GM10248 (cell line): ENCODE results near the gene LYSMD3.
A peak's percentile ranks its signal among the peaks of the same experiment; 100 is the strongest.

ENCODE experiments used
- CTCF ChIA-PET: fragments of 300-600 bp; sonication (Branson Sonifier 250); formaldehyde crosslinking; extraction: SDS; loops from one replicate; lab custom pipeline; 2021; ENCODE audit warnings: antibody characterized with exemption; lab: Yijun Ruan, JAX
- POLR2A ChIA-PET: fragments of 350-650 bp; sonication (Branson Sonifier 250); formaldehyde crosslinking; extraction: SDS; loops from one replicate; lab custom pipeline; 2020; ENCODE audit warnings: antibody characterized with exemption; lab: Yijun Ruan, JAX
- DNase-seq: peaks from one replicate; pipeline ENCODE4 v3.0.0; 2012; ENCODE audit errors: extremely low spot score
- CTCF ChIP-seq: IDR thresholded peaks from 2 replicates; pipeline ENCODE4 v1.5.1; 2012; ENCODE audit warnings: mild to moderate bottlenecking, low read depth; ENCODE audit errors: extremely low read depth, missing control alignments, control extremely low read depth

The LYSMD3 gene

DNA sequence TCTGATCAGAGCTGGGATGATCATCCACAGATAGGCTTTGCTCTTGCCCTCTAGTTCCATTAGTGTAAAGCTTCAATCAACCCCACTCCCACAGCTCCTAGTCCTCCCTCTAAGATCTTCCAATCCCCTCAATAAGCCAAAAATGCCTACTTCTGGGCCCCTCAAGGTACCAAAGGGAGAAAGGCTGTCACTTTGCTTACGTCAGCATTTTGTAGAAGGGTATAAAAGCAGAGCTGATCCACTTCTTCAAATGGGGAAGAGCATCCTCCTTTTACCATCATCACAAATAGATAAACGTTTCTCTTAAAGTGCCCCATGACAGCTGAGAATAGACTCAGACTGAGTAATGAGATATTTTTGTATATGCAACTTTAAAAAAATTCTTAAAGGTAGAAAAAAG, 16.1 kb upstream of the LYSMD3 start:
- CTCF ChIA-PET, result interaction anchor here (0.6 to 1.8 kb wide), 3 partner anchors 10 to 112 kb away, joined by 3 to 4 read pairs (median 4); no protein-coding TSS in a partner anchor
- no peak for DNase-seq
- POLR2A ChIA-PET, result no interaction called here
- no peak for TF ChIP-seq CTCF

- ChIA-PET POLR2A (no interaction called here), CTCF (interaction anchor here (1.5 kb wide), 1 partner anchor 13 kb away, joined by 4 read pairs; no protein-coding TSS in a partner anchor)
- no peak for DNase-seq
- TF ChIP-seq CTCF, result no peak
These were observed 13.6 kb upstream of the LYSMD3 start for GRCh38 chr5:90542827-90543519.

DNA sequence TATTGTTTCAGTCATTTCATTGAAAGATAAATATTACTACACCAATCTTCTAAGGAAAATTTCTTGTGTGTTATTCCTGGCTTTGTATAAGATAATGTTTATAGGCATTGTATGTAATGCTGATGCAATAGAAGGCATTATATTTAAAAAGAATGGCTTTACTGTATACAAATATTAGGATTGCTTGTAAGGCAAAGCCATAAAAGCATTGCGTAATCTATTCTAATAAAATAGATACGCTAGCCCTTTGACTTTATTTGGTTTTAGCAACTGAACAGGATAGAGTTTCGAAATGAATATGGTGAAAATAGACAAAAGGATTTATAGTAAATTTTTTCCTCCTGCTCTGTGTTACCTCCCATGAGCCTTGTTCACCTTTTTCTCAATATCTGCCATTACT, 5.5 kb upstream of the LYSMD3 start:
- no peak for DNase-seq
- ChIA-PET CTCF (no interaction called here), POLR2A (no interaction called here)
- no peak for TF ChIP-seq CTCF

DNA sequence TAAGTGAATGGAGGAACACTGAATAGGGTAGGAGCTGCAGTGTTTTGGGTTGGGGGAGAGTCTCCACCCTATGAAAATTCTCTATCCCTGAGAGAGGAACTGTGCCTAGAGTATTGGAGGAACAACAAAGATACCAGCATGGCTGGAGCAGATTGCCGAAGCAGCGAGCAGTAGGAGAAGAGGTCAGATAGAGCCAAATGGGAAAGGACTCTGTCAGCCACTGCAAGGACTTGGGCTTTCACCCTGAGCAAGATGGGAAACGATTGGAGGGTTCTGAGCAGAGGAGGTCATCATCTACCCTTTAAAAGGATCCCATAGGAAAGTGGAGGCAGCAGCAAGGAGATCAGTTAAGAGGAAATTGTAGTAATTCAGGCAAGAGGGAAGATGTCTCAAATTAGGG, 4.4 kb upstream of the LYSMD3 start:
- POLR2A ChIA-PET, result interaction anchor here (0.6 kb wide), 1 partner anchor 55 kb away, joined by 6 read pairs; no protein-coding TSS in a partner anchor
- CTCF ChIA-PET, result interaction anchor here (1.9 kb wide), 1 partner anchor 11 kb away, joined by 4 read pairs; no protein-coding TSS in a partner anchor
- DNase-seq, result no peak
- TF ChIP-seq CTCF, result no peak

DNA sequence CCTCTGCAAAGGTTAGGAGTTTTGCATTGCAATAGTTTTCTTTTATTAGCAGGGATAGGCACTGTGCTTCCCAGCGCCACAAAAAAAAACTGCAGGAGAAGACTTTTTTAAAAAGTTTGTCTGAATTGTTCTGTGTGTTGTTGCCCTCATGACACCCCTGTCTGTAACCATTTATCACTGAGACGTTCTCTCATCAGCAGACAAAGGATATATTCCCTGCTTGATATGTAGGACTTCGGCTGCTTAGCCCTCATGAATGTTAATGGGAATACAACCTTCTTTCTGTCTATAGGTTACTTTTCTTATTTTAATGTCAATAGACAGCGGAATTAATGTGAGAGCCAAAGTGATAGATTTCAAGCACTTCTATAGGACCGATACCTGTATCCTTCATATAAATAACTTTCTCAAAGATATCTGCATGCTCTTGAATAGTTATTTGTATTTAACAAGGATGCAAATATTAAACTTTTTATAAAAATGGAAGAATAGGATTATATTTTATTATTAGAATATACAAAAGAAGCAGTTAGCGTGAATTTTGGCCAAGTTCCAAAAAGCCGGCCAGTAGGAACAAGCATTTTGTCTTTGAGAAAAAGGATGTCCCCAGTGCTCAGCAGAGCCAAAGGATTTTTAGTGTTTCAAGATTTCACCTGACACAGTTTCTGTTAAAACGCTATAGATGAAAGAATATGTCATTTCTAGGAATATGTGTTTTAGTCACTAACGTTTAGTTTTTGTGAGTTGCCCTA, 1.5 kb upstream of the LYSMD3 start:
- ChIA-PET POLR2A (no interaction called here), CTCF (interaction anchor here (0.6 to 2.4 kb wide), 15 partner anchors 12 to 253 kb away, joined by 3 to 21 read pairs (median 4); no protein-coding TSS in a partner anchor)
- no peak for DNase-seq
- no peak for TF ChIP-seq CTCF

DNA sequence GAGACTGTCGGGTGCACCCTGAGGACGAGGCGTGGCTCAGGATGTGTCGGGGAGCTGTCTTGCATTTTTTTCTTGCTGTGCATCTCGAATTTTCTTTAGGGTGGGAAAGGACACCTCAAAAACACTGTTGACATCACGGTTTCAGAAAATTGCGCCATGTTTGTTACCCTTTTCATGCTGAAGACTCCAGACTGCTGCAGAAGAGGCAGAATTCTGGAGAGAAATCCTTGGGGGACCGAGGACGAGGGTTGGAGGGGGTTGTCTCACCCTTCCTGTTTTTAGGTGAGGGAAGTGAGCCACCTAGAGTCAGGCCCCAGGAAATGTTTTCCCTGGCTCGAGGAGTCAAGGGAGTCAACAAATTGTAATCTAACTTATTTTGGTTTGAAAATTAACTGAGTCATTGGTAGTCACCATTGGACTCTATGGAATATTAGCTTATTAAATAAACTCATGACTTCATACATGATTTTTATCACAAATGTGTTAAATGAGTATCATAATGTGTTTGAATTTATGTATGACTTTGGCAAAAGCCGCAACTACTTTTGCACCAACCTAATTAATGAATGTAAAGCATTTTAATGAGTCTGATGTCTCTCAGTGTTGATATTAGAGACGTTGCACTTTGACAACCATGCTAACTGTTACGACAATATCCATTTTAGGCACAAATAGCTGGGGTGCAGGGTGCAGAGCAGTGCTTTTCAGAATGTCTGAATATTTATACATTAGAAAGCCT, 724 bp upstream of the LYSMD3 start:
- POLR2A ChIA-PET, result no interaction called here
- peak; percentile 77 for TF ChIP-seq CTCF
- CTCF ChIA-PET, result interaction anchor here (0.6 to 2.4 kb wide), 18 partner anchors 11 to 253 kb away, joined by 3 to 21 read pairs (median 4); no protein-coding TSS in a partner anchor
- DNase-seq, result peak; percentile 63
